GM18861 (cell line): ENCODE results near the gene DENND1A.
"Not testable (repeated sequence)": the region's sequence is repeated elsewhere in the genome, so short reads cannot be mapped to it uniquely, and the experiment has no call there.

ENCODE experiments used
- ATAC-seq: cut with Tn5 transposase; IDR thresholded peaks from one replicate; pipeline ENCODE4 v1.9.1; 2021; ENCODE audit not compliant: unreplicated experiment

DENND1A gene, protein sequence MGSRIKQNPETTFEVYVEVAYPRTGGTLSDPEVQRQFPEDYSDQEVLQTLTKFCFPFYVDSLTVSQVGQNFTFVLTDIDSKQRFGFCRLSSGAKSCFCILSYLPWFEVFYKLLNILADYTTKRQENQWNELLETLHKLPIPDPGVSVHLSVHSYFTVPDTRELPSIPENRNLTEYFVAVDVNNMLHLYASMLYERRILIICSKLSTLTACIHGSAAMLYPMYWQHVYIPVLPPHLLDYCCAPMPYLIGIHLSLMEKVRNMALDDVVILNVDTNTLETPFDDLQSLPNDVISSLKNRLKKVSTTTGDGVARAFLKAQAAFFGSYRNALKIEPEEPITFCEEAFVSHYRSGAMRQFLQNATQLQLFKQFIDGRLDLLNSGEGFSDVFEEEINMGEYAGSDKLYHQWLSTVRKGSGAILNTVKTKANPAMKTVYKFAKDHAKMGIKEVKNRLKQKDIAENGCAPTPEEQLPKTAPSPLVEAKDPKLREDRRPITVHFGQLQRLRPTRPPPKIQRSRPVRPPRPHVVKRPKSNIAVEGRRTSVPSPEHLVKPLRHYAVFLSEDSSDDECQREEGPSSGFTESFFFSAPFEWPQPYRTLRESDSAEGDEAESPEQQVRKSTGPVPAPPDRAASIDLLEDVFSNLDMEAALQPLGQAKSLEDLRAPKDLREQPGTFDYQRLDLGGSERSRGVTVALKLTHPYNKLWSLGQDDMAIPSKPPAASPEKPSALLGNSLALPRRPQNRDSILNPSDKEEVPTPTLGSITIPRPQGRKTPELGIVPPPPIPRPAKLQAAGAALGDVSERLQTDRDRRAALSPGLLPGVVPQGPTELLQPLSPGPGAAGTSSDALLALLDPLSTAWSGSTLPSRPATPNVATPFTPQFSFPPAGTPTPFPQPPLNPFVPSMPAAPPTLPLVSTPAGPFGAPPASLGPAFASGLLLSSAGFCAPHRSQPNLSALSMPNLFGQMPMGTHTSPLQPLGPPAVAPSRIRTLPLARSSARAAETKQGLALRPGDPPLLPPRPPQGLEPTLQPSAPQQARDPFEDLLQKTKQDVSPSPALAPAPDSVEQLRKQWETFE

GRCh38 chr9:123929870-123930831, at the start of gene DENND1A:
DENND1A (minus strand) TSS chr9:123930126; CDS start chr9:123929905, 221 bp downstream.
- peak; percentile 52 for ATAC-seq

DNA sequence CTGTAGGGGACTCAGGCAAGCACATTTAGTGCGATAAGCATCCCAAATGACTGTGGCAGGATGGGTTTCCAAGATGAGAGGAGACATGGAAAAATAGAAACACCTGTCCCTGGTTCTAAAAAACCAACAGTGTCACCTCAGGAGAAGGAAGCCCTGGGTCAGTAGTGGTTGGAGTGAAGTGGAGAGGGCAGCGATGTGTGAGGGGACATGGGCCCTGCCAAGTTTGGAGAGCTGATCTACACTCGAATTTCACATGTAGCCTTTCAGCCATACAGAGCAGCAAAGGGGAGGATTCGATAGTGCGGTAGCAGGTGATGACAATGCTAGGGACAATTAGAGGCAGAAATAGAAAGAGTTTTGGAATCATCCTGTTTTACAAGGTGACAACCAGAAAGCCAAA, 49.1 kb upstream of the DENND1A start:
- no peak for ATAC-seq

DNA sequence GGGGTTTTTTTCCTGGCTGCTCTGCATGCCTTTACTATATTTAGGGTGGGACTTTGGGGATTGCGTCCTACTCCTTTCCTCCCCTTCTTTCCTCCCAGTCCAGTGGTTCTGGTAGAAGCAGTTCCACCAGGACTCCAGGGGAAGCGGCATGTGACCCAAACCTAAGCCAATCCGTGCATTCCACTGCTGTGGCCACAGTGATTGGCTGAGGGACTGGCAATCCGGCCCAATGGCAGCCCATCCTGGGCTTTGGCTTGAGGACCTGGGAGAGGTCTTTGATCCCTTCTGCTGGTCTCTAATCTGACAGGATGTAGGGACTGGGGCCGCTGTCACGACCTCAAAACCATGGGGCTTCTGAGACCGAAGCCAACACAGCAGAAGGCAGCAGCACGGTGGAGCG, 46.7 kb upstream of the DENND1A start:
- not testable (repeated sequence) for ATAC-seq

DNA sequence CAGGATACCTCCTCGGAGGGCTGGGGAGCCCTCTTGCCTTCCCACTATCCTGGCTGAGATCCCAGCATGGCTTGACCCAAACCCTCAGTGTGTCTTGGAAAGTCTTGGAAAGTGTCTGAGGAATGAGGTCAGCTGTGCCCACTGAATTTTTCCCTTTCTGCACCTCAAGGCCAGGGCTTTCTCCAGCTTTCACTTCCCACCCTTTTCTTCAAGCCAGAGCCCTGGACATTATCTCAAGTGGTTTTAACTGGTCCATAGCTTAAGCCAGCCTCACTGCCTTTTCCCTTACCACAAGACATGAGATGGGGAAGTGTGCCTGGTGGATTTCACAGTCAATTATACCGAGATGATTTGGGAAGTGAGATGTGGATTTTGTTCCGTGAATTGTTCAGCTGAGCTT, 45.9 kb upstream of the DENND1A start:
- ATAC-seq, result no peak

GRCh38 chr9:123974471-123974870, 44.5 kb upstream of the DENND1A start:
- no peak for ATAC-seq

GRCh38 chr9:123973590-123974223, 43.8 kb upstream of the DENND1A start:
- no peak for ATAC-seq

DNA sequence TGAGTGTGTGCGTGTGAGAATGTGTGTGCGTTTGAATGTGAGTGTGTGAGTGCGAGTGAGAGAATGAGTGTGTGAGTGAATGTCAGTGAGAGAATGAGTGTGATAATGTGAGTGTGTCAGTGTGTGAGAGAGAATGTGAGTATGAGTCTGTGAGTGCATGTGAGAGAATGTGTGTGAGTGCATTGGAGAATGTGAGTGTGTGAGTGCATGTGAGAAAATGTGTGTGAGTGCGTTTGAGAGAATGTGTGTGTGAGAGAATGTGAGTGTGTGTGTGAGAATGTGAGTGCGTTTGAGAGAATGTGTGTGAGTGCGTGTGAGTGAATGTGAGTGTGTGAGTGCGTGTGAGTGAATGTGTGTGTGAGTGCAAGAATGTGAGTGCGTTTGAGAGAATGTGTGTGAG, 42.7 kb upstream of the DENND1A start:
- ATAC-seq, result no peak

GRCh38 chr9:123967323-123967722, 37.4 kb upstream of the DENND1A start:
- ATAC-seq, result no peak

- ATAC-seq, result no peak
These were observed 36.1 kb upstream of the DENND1A start for GRCh38 chr9:123965801-123966686.

- no peak for ATAC-seq
These were observed 34.8 kb upstream of the DENND1A start for GRCh38 chr9:123964761-123965160.

GRCh38 chr9:123960965-123961364, 31.0 kb upstream of the DENND1A start:
- ATAC-seq, result no peak

DNA sequence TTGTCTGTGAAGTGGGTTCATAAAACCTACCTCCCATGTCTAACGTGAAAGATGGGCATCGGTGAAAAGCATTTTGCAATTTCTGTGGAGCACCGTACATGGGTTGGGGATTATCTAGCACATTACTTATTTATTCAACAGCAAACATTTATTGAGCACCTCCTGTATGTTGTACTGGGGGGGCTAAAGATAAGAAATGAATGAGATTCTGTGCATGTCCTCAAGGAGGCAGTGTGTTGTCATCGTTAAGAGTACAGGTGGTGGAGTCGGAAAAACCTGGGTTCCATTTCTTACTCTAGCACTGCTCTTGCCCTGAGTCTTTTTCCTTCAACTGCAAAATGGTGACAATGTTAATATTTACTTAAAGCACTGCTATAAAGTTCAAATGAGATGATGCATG, 30.4 kb upstream of the DENND1A start:
- ATAC-seq, result no peak

- ATAC-seq, result no peak
These were observed 29.9 kb upstream of the DENND1A start for GRCh38 chr9:123959787-123960186.

- ATAC-seq, result no peak
These were observed 27.8 kb upstream of the DENND1A start for GRCh38 chr9:123957731-123958130.

- ATAC-seq, result no peak
These were observed 27.3 kb upstream of the DENND1A start for GRCh38 chr9:123957168-123957721.

- no peak for ATAC-seq
These were observed 25.7 kb upstream of the DENND1A start for GRCh38 chr9:123955637-123956036.

- ATAC-seq, result no peak
These were observed 24.8 kb upstream of the DENND1A start for GRCh38 chr9:123954518-123955280.
